HG03066 (cell line): ENCODE data around the gene NOM1.
"Not testable (repeated sequence)": the region's sequence is repeated elsewhere in the genome, so short reads cannot be mapped to it uniquely, and the experiment has no call there.

Experiments used
- ATAC-seq: cut with Tn5 transposase; IDR thresholded peaks from one replicate; pipeline ENCODE4 v1.9.1; 2021; ENCODE audit warnings: low read depth; ENCODE audit not compliant: unreplicated experiment

The NOM1 gene, protein sequence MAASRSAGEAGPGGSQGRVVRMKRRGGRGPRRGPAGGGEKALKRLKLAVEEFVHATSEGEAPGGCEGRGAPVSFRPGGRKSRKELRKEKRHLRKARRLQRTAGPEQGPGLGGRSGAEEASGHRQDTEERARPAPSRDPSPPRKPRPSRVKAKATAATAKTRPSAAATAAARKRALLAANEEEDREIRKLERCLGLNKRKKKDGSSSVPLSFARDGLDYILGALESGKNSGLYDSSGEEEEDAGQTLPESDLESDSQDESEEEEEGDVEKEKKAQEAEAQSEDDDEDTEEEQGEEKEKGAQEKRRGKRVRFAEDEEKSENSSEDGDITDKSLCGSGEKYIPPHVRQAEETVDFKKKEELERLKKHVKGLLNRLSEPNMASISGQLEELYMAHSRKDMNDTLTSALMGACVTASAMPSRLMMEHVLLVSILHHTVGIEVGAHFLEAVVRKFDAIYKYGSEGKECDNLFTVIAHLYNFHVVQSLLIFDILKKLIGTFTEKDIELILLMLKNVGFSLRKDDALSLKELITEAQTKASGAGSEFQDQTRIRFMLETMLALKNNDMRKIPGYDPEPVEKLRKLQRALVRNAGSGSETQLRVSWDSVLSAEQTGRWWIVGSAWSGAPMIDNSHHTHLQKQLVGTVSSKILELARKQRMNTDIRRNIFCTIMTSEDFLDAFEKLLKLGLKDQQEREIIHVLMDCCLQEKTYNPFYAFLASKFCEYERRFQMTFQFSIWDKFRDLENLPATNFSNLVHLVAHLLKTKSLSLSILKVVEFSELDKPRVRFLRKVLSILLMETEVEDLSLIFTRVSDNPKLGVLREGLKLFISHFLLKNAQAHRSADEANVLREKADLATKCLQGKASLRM

DNA sequence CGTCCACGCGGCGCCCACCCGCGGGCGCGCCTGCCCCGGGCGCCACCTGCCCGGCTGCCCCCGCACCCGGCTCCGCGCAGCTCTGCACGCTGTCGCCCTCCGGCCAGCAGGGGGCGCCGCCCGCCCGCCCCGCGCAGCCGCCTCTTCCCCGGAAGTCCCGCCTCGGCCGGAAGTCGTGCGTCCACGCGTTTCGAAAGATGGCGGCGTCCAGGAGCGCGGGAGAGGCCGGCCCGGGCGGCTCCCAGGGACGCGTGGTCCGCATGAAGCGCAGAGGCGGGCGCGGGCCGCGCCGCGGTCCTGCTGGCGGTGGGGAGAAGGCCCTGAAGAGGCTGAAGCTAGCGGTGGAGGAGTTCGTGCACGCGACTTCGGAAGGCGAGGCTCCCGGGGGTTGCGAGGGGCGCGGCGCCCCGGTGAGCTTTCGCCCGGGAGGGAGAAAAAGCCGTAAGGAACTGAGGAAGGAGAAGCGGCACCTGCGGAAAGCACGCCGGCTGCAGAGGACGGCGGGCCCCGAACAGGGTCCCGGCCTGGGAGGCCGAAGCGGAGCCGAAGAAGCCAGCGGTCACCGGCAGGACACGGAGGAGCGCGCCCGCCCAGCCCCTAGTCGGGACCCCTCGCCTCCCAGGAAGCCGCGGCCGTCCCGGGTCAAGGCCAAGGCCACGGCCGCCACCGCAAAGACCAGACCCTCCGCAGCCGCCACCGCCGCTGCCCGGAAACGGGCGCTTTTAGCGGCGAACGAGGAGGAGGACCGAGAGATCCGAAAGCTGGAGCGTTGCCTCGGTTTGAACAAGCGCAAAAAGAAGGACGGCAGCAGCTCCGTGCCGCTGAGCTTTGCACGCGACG is at the start of gene NOM1:
Gene NOM1, plus strand, starts transcription at position 172 of the 840 bp plus-strand sequence. Its CDS starts 26 bp downstream, at position 198.
- ATAC-seq: peak; percentile 90

DNA sequence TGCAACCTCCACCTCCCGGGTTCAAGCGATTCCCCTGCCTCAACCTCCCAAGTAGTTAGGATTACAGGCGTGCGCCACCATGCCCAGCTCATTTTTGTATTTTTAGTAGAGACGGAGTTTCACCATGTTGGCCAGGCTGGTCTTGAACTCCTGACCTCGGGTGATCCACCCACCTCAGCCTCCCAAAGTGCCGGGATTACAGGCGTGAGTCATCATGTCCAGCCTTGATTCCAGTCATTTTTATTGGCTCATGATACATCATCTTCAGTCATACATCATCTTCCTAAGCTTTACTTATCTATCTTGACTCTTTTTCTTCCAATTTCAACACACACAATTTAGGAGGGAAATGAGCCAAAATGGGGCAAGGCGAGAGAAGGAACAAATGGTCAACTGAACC is 49.4 kb upstream of the NOM1 start:
- ATAC-seq: not testable (repeated sequence)

DNA sequence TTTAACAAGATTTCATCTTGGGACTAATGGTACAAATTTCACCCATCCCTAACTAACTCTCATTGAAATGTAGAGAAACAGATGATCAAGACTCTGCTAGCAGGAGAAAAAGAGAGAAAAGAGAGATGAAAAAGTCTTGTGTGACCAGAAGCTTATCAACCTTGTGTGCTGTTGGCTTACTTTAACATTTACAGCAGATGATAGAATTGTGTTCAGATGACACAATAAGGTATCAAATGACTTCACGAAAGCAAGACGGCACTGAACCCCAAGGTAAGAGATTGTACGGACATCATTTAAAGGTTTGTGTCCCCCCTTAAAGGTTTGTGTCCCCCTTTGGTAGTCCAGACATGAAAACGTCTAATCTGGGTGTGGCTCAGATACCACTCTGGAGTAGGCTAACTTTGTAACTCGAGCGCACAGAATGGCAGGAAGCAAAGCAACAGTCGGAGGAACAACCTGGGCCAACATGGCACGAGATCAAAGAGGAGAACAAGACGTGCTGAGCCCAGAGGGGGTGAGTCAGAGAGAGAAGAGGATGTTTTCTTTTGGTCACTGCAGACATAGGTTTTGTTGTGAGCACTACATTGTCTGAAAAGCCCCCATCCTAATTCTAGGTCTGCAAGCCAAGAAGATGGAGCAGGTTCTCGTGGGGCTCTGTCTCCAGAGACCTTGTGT is 46.1 kb upstream of the NOM1 start:
- no peak for ATAC-seq

DNA sequence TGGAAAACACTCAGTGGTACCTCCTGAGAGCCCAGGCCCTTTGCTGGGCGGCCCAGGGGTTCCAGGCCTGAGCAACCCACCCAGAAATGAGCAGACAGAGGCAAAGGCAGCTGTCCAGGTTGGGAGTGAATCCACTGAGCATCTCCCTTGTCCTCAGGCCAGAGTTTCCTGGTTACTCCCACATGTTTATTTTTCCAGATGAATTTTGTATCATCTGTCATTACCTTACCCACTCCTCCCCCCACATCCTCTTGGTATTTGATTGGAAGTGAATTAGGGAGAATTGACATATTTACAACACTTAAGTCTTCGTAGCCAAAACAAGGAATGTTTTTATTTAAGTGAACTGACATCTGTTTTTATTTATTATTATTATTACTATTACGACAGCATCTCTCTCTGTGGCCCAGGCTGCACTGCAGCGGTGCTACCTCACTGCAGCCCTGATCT is 43.3 kb upstream of the NOM1 start:
- ATAC-seq: no peak

DNA sequence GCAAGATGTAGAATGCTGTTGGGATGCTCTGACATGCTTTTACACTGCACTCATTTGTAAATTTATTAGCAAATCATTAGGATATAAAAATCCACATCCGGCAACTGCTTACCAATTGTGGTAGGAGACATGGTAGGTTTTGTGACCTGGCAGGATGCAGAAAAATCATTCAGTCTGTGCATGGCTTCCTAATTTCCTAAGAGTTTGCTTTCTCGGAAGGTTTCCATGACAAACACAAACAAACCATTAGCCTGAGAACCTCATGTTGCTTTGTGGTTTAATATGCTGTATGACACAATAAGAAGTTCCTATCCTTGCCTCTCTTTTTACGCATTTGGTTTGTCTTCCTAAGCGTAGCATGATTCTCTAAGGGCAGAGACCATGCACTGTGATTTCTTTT is 41.9 kb upstream of the NOM1 start:
- no peak for ATAC-seq

DNA sequence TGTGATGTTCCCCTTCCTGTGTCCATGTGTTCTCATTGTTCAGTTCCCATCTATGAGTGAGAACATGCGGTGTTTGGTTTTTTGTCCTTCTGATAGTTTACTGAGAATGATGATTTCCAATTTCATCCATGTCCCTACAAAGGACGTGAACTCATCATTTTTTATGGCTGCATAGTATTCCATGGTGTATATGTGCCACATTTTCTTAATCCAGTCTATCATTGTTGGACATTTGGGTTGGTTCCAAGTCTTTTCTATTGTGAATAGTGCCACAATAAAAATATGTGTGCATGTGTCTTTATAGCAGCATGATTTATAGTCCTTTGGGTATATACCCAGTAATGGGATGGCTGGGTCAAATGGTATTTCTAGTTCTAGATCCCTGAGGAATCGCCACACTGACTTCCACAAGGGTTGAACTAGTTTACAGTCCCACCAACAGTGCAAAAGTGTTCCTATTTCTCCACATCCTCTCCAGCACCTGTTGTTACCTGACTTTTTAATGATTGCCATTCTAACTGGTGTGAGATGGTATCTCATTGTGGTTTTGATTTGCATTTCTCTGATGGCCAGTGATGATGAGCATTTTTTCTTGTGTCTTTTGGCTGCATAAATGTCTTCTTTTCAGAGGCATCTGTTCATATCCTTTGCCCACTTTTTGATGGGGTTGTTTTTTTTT is 39.8 kb upstream of the NOM1 start:
- not testable (repeated sequence) for ATAC-seq

DNA sequence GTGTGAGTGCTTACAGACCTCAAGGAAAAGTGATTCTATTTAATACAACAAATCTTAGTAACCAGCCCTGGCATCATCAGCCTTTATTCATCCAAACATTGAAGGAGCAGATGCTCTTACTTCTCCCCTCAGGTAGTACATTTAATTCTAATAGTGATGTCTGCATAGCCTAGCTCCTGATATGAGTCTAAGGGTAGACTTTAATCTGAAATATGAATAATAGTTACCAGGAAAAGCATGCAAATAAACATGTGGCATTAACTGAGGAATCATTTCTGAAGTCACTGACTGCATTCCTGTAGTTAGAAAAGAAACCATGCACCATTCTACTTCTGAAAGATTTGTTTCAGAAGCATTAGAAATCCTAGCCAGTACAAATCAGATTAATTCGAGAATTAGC is 30.9 kb upstream of the NOM1 start:
- no peak for ATAC-seq

DNA sequence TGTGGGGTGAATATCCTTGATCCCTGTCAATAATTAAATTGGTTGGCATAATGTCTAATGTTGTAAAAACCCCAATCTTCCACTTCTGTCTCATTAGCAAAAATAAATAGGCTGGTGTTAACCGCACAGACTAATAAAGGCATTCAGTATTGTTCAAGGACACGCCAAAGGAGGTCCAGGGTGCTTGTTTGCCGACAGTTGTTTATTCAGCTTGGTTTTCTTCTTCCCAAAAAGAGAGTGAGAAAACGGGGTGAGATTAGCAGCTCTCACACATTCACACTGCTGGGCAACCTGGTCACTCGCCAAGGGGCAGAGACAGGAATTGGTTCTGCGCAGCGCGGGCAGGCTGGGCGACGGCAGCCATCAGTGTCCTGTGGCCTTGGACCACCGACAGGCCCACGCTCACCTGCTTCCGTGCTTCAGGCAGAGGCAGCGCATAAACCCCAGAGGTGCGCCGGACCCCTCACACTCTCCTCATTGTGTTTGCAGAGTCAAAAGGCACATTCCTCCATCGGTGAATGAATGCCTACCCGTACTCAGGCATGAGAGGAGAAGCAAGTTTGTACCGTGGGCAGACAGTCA is 30.3 kb upstream of the NOM1 start:
- no peak for ATAC-seq

DNA sequence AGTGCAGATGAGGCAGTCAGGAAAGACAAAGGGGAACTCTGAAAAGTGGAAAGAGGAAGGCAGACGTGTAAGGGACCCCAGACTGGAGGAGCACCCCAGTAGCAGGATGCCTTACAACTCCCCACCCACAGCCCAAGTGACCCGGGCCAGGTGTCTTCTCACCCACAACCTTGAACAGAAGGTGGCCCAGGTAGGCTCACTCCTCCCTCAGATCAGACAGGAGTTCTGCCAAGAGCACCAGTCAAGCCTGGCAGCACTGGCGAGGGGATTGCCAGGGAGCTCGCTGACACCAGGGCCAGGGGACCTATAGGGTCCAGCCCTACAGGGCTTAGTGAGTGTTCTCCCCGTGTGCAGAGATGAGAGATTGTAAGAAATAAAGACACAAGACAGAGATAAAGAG is 29.4 kb upstream of the NOM1 start:
- ATAC-seq: no peak

DNA sequence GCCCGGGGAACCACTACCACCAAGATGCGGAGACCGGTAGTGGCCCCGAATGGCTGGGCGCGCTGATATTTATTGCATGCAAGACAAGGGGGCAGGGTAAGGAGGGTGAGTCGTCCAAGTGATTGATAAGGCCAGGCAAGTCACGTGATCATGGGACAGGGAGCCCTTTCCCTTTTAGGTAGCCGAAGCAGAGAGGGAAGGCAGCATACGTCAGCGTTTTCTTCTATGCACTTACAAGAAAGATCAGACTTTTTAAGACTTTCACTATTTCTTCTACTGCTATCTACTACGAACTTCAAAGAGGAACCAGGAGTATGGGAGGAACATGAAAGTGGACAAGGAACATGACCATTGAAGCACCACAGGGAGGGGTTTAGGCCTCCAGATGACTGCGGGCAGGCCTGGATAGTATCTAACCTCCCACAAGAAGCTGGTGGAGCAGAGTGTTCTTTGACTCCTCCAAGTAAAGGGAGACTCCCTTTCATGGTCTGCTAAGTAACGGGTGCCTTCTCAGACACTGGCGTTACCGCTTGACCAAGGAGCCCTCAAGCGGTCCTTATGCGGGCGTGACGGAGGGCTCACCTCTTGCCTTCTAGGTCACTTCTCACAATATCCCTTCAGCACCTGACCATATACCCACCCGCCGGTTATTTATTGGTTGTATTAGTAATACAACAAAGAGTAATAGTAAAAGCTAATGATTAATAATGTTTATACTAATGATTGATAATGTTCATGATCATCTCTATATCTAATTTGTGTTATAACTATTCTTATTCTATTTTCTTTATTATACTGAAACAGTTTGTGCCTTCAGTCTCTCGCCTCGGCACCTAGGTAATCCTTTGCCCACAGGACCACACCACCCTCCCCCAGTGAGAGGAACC is 28.8 kb upstream of the NOM1 start:
- not testable (repeated sequence) for ATAC-seq

DNA sequence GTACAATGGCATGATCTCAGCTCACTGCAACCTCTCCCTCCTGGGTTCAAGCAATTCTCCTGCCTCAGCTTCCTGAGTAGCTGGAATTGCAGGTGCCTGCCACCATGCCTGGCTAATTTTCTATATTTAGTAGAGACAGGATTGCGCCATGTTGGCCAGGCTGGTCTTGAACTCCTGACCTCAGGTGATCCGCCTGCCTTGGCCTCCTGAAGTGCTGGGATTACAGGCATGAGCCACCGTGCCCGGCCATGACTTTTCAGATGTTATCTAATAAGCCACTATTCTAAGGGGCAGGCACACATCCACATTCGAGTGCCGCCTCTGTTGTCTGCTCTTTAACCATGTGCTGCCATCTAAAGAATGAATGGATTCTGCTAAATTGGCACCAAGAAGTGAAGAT is 27.2 kb upstream of the NOM1 start:
- ATAC-seq: not testable (repeated sequence)

DNA sequence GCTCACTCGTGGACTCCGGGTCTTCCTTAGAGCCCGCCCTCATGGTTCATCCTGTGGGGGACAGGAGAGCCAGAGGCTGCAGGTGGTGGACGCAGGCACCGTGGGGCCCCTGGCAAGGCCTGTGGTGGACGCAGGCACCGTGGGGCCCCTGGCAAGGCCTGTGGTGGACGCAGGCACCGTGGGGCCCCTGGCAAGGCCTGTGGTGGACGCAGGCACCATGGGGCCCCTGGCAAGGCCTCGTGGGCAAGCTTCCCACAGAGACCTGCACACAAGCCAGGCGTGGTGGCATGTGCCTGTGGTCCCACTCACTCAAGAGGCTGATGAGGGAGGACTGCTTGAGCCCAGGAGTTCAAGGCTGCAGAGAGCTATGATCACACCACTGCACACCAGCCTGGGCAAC is 23.7 kb upstream of the NOM1 start:
- ATAC-seq: not testable (repeated sequence)

DNA sequence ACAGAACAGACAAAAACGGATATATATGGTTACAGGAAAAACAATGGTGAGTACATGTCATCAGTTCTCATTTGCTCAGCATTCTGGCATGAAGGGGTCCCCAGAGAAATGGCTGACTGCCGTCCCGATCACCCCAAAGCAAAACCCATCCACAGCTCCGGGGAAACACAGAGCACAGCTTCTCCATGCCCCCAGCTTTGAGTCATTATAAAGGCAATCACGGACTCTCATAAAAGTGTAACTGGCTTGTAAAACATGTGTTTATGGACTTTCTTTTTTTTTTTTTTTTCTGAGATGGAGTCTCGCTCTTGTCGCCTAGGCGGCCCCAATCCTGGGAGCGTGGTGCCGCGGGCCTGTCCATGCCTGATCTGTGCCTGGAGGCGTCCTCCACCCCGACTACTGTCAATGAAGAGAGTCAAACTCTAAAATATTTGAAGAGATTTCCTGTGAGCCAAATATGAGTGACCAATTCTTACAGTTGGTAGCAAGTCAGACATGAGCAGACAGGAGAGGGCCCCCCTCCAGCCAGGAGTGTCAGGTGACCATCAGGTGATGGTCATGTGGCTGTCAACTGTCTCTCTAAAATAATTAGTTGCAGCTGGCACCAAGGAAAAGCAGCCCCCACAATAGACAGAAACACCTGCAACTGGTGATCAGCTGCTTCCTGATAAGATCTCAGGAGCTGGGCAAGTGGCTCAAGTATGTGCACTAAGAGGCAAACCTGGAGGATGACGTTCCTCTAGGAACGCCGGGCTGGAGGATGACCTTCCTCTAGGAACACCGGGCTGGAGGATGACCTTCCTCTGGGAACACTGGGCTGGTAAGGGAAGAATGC is 21.7 kb upstream of the NOM1 start:
- ATAC-seq: no peak

DNA sequence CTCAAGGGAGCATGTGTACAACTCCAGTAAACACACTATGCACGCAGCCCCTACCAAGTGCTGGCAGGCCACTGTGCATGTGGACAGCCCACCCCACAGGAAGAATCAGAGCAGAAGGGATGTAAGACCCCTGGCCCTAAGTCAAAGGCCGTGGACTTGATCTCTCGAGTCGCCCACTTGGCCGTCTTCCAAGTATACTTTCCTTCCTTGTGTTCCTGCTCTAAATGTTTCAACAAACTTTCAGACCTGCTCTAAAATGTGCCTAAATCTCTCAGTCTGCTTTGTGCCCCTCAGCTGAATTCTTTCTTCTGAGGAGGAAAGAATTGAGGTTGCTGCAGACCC is 21.1 kb upstream of the NOM1 start:
- ATAC-seq: no peak

DNA sequence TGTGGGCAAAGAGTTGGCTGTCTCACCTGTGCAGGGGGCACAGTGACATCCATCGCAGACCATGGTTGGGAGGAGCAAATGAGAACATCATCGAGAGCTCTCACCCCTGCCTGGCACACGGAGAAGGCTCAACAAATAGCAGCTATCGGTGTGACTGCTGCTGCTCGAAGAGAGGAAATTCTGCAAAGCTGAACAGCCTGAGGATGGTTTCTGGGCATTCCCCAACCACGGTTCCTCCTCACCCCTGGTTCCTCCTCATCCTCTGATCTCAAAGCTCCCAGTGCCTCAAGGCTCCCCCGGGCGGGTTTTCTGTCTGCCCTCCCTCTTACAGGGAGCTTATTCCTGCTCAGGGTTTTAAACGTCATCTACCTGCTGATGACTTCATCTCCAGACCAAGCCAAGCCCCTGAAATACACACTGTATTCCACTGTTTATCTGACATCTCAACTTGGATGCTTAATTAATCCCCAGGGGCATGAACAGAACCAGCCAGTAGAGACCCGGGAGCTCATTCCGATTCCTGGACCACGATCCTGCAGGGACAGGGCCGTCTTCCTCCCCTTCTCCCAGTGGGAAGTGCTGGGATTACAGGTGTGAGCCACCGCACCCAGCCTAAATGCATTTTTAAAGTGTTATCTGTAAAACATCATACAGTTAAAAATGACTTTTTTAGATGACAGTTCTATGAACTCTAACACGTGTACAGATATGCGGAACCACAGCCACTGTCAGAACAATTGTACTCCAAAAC is 19.5 kb upstream of the NOM1 start:
- no peak for ATAC-seq

DNA sequence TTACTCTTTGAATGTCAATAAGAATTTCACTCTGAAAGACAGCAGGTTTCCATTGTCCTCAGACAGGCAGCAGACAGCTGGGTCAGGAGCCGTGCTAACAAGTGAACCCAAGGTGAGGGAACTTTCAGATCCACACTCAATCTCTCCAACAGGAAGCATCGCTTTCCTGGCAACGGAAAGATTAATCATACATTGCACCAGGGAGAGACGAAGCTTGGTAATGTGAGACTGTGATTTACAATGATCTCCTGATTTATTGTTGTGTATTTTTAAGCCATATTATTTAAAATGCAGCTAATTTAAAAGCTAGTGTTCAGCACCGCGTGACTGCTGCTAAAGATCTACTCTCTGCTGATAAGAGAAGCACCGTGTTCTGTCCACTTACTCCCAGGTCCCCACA is 17.5 kb upstream of the NOM1 start:
- no peak for ATAC-seq

DNA sequence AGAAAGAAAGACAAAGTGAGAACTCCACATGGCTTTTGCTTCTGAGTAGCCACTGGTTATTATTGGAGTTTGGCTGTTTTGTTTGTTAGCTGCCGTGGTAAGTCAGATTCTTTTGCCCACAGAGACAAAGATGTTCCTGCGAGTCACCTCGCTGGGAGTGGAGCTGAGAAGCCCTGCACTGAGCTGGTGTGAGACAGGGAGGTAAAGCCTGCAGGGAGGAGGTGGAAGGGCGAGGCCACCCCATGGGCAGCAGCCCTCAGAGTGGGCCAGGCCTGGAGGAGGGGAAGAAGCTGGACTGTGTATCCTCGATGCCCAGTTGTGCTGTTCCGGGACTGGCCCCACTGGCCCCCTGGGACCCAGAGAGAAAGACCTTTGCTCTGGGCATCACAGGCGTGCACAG is 14.3 kb upstream of the NOM1 start:
- ATAC-seq: no peak
